ENCODE measurements around the gene GFOD1.
"Not testable (repeated sequence)": the region's sequence is repeated elsewhere in the genome, so short reads cannot be mapped to it uniquely, and the experiment has no call there.

Gene GFOD1

GRCh38 chr6:13445005-13445743, 42.2 kb downstream of the GFOD1 start:
- no peak overlapping the region for H3K18ac ChIP-seq (ENCODE audit: low read length)
- DNase-seq (ENCODE audit: low spot score), result no peak
- H3K9me3 ChIP-seq (replicated peaks in 1 of 2; ENCODE audit: control insufficient read depth in 2 of 2, insufficient read depth in 1 of 2, low read depth in 1 of 2, low read length in 2 of 2), result peaks cover 0 to 4% of the 10 kb centered on the region in 2 donors
- no peaks in the 10 kb centered on the region for H3K27me3 ChIP-seq (ENCODE audit: control insufficient read depth in 3 of 3, insufficient read depth in 3 of 3, low read depth in 1 of 3, low read length in 3 of 3)
- H3K4ac ChIP-seq (ENCODE audit: low read length), result no peak overlapping the region
- H2BK12ac ChIP-seq (ENCODE audit: low read length), result no peak overlapping the region
- no peaks in the 10 kb centered on the region for H3K79me1 ChIP-seq (ENCODE audit: low read depth, low read length)
- H4K91ac ChIP-seq (ENCODE audit: low read depth, low read length, poor library complexity), result no peak overlapping the region
- no peak overlapping the region for H3K9ac ChIP-seq (ENCODE audit: low read depth, low read length, poor library complexity)
- H3K27ac ChIP-seq (replicated peaks; ENCODE audit: low read length), result no peak overlapping the region
- H2BK5ac ChIP-seq (ENCODE audit: low read length), result no peak overlapping the region
- H3K4me1 ChIP-seq (ENCODE audit: control insufficient read depth in 2 of 2, insufficient read depth in 1 of 2, low read depth in 1 of 2, low read length in 2 of 2), result peaks cover 0 to 3% of the 10 kb centered on the region in 2 donors
- no peak overlapping the region for H2AFZ ChIP-seq (ENCODE audit: low read length)
- H3K4me2 ChIP-seq (ENCODE audit: insufficient read depth, low read length, poor library complexity, severe bottlenecking), result no peak overlapping the region
- no peak overlapping the region for H2AK5ac ChIP-seq (ENCODE audit: low read depth, low read length)
- no peak overlapping the region for H3K14ac ChIP-seq (ENCODE audit: low read length)
- H3K4me3 ChIP-seq (ENCODE audit: low read length in 2 of 2), result no peak overlapping the region
- no peak overlapping the region for H4K8ac ChIP-seq (ENCODE audit: low read depth, low read length)
- no peak overlapping the region for H2BK120ac ChIP-seq (ENCODE audit: low read depth, low read length)
- no peak overlapping the region for H2BK15ac ChIP-seq (ENCODE audit: low read length)
- WGBS, 2 donors (ENCODE audit: extremely low coverage in 2 of 2, insufficient read length in 2 of 2, insufficient replicate concordance in 1 of 2), result no CpG with 5 or more reads among the region's 9 CpGs
- no peak overlapping the region for H3K23ac ChIP-seq (ENCODE audit: low read depth, low read length, poor library complexity)
- H3K36me3 ChIP-seq (replicated peaks in 1 of 2; ENCODE audit: control insufficient read depth in 2 of 2, insufficient read depth in 2 of 2, low read length in 2 of 2), result no peaks in the 10 kb centered on the region

DNA sequence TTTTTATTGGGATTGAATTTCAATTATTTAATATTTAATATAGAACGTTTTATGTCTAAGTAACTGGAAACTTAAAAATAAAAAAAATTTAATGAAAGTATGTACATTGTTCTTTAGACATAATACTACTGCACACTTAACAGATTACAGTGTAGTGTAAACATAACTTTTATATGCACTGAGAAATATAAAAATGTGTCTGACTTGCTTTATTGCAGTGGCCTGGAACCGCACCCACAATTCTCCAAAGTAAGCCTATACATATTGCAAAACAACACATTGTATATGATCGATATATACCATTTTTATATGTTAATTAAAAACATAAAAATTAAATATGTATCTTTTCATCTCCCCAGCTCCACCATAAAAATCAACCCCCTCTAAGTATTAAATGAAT, 42.8 kb downstream of the GFOD1 start:
- H3K36me3 ChIP-seq (replicated peaks in 1 of 2; ENCODE audit: control insufficient read depth in 2 of 2, insufficient read depth in 2 of 2, low read length in 2 of 2), result no peaks in the 10 kb centered on the region
- H2BK15ac ChIP-seq (ENCODE audit: low read length), result no peak overlapping the region
- no peak overlapping the region for H4K91ac ChIP-seq (ENCODE audit: low read depth, low read length, poor library complexity)
- H2AK5ac ChIP-seq (ENCODE audit: low read depth, low read length), result no peak overlapping the region
- H3K18ac ChIP-seq (ENCODE audit: low read length), result no peak overlapping the region
- no peak overlapping the region for H2AFZ ChIP-seq (ENCODE audit: low read length)
- no peak overlapping the region for H3K27ac ChIP-seq (replicated peaks; ENCODE audit: low read length)
- H3K9me3 ChIP-seq (replicated peaks in 1 of 2; ENCODE audit: control insufficient read depth in 2 of 2, insufficient read depth in 1 of 2, low read depth in 1 of 2, low read length in 2 of 2), result peaks cover 0 to 4% of the 10 kb centered on the region in 2 donors
- H3K79me1 ChIP-seq (ENCODE audit: low read depth, low read length), result no peaks in the 10 kb centered on the region
- H2BK12ac ChIP-seq (ENCODE audit: low read length), result no peak overlapping the region
- H4K8ac ChIP-seq (ENCODE audit: low read depth, low read length), result no peak overlapping the region
- H3K4me1 ChIP-seq (ENCODE audit: control insufficient read depth in 2 of 2, insufficient read depth in 1 of 2, low read depth in 1 of 2, low read length in 2 of 2), result peaks cover 0 to 3% of the 10 kb centered on the region in 2 donors
- H3K4ac ChIP-seq (ENCODE audit: low read length), result no peak overlapping the region
- no peak for DNase-seq (ENCODE audit: low spot score)
- H3K9ac ChIP-seq (ENCODE audit: low read depth, low read length, poor library complexity), result no peak overlapping the region
- H3K4me3 ChIP-seq (ENCODE audit: low read length in 2 of 2), result no peak overlapping the region
- WGBS, 2 donors (ENCODE audit: extremely low coverage in 2 of 2, insufficient read length in 2 of 2, insufficient replicate concordance in 1 of 2), result no CpG with 5 or more reads among the region's 3 CpGs
- no peak overlapping the region for H3K14ac ChIP-seq (ENCODE audit: low read length)
- no peak overlapping the region for H3K4me2 ChIP-seq (ENCODE audit: insufficient read depth, low read length, poor library complexity, severe bottlenecking)
- H2BK5ac ChIP-seq (ENCODE audit: low read length), result no peak overlapping the region
- H3K23ac ChIP-seq (ENCODE audit: low read depth, low read length, poor library complexity), result no peak overlapping the region
- H2BK120ac ChIP-seq (ENCODE audit: low read depth, low read length), result no peak overlapping the region
- no peaks in the 10 kb centered on the region for H3K27me3 ChIP-seq (ENCODE audit: control insufficient read depth in 3 of 3, insufficient read depth in 3 of 3, low read depth in 1 of 3, low read length in 3 of 3)

- not testable (repeated sequence) for H3K79me1 ChIP-seq (ENCODE audit: low read depth, low read length); H4K8ac ChIP-seq (ENCODE audit: low read depth, low read length); H3K4me2 ChIP-seq (ENCODE audit: insufficient read depth, low read length, poor library complexity, severe bottlenecking); H3K27ac ChIP-seq (replicated peaks; ENCODE audit: low read length); H3K27me3 ChIP-seq (ENCODE audit: control insufficient read depth in 3 of 3, insufficient read depth in 3 of 3, low read depth in 1 of 3, low read length in 3 of 3); H3K18ac ChIP-seq (ENCODE audit: low read length); H3K23ac ChIP-seq (ENCODE audit: low read depth, low read length, poor library complexity); H3K9ac ChIP-seq (ENCODE audit: low read depth, low read length, poor library complexity); H2BK12ac ChIP-seq (ENCODE audit: low read length); H2BK15ac ChIP-seq (ENCODE audit: low read length); DNase-seq (ENCODE audit: low spot score); H3K4ac ChIP-seq (ENCODE audit: low read length); H2BK5ac ChIP-seq (ENCODE audit: low read length); H3K4me1 ChIP-seq (ENCODE audit: control insufficient read depth in 2 of 2, insufficient read depth in 1 of 2, low read depth in 1 of 2, low read length in 2 of 2); H3K4me3 ChIP-seq (ENCODE audit: low read length in 2 of 2); H2BK120ac ChIP-seq (ENCODE audit: low read depth, low read length); H2AFZ ChIP-seq (ENCODE audit: low read length); H3K36me3 ChIP-seq (replicated peaks in 1 of 2; ENCODE audit: control insufficient read depth in 2 of 2, insufficient read depth in 2 of 2, low read length in 2 of 2); H4K91ac ChIP-seq (ENCODE audit: low read depth, low read length, poor library complexity); H3K14ac ChIP-seq (ENCODE audit: low read length); H2AK5ac ChIP-seq (ENCODE audit: low read depth, low read length); H3K9me3 ChIP-seq (replicated peaks in 1 of 2; ENCODE audit: control insufficient read depth in 2 of 2, insufficient read depth in 1 of 2, low read depth in 1 of 2, low read length in 2 of 2)
- no CpG with 5 or more reads among the region's 6 CpGs for WGBS, 2 donors (ENCODE audit: extremely low coverage in 2 of 2, insufficient read length in 2 of 2, insufficient replicate concordance in 1 of 2)
These were observed 43.4 kb downstream of the GFOD1 start for GRCh38 chr6:13443978-13444377.

DNA sequence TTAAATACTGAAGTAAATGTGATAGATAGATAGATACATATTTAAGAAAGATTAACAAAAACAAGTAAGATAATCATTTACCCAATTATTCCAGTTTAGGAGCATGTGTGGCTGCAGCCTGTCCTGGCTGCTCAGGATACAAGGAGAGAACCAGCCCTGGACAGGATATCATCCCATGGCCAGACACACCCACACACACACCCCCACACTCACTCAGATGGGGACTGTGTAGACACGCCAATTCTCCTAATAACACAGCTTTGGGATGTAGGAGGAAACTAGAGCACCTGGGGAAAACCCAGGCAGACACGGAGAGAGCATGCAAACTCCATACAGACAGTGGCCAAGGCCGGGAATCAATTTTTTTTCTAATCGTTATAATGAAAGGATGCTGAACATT, 45.6 kb downstream of the GFOD1 start:
- no CpG with 5 or more reads among the region's 4 CpGs for WGBS, 2 donors (ENCODE audit: extremely low coverage in 2 of 2, insufficient read length in 2 of 2, insufficient replicate concordance in 1 of 2)
- no peaks in the 10 kb centered on the region for H3K27me3 ChIP-seq (ENCODE audit: control insufficient read depth in 3 of 3, insufficient read depth in 3 of 3, low read depth in 1 of 3, low read length in 3 of 3)
- no peak overlapping the region for H3K4me2 ChIP-seq (ENCODE audit: insufficient read depth, low read length, poor library complexity, severe bottlenecking)
- no peak overlapping the region for H2BK5ac ChIP-seq (ENCODE audit: low read length)
- no peak for DNase-seq (ENCODE audit: low spot score)
- no peak overlapping the region for H3K14ac ChIP-seq (ENCODE audit: low read length)
- H3K4me3 ChIP-seq (ENCODE audit: low read length in 2 of 2), result no peak overlapping the region
- no peak overlapping the region for H4K91ac ChIP-seq (ENCODE audit: low read depth, low read length, poor library complexity)
- no peak overlapping the region for H2BK15ac ChIP-seq (ENCODE audit: low read length)
- no peaks in the 10 kb centered on the region for H3K79me1 ChIP-seq (ENCODE audit: low read depth, low read length)
- H2BK12ac ChIP-seq (ENCODE audit: low read length), result no peak overlapping the region
- no peak overlapping the region for H3K9ac ChIP-seq (ENCODE audit: low read depth, low read length, poor library complexity)
- no peak overlapping the region for H3K23ac ChIP-seq (ENCODE audit: low read depth, low read length, poor library complexity)
- no peak overlapping the region for H3K18ac ChIP-seq (ENCODE audit: low read length)
- H3K36me3 ChIP-seq (replicated peaks in 1 of 2; ENCODE audit: control insufficient read depth in 2 of 2, insufficient read depth in 2 of 2, low read length in 2 of 2), result no peaks in the 10 kb centered on the region
- H3K27ac ChIP-seq (replicated peaks; ENCODE audit: low read length), result no peak overlapping the region
- H4K8ac ChIP-seq (ENCODE audit: low read depth, low read length), result no peak overlapping the region
- no peak overlapping the region for H2BK120ac ChIP-seq (ENCODE audit: low read depth, low read length)
- H2AFZ ChIP-seq (ENCODE audit: low read length), result no peak overlapping the region
- H3K4ac ChIP-seq (ENCODE audit: low read length), result no peak overlapping the region
- no peaks in the 10 kb centered on the region for H3K4me1 ChIP-seq (ENCODE audit: control insufficient read depth in 2 of 2, insufficient read depth in 1 of 2, low read depth in 1 of 2, low read length in 2 of 2)
- H2AK5ac ChIP-seq (ENCODE audit: low read depth, low read length), result no peak overlapping the region
- no peaks in the 10 kb centered on the region for H3K9me3 ChIP-seq (replicated peaks in 1 of 2; ENCODE audit: control insufficient read depth in 2 of 2, insufficient read depth in 1 of 2, low read depth in 1 of 2, low read length in 2 of 2)

Data from neuronal stem cell (in vitro differentiated cells).